Endothelial cell of umbilical vein (primary cell): Measurements from ENCODE around the gene ALKBH5. TPM values are rescaled to one million over a fixed set of nuclear protein-coding genes. Genes with fewer than 3 reads are reported as not detected.

Experiments
- BruUV-seq: library from RNA; stranded (reverse); fragments of 400-500 nt; replicated peaks from 2 replicates; lab custom pipeline; 2021; lab: Mats Ljungman, UMichigan
- CTCF ChIA-PET: fragments of 300-600, 350-600 bp; sonication (Branson Sonifier 250); formaldehyde crosslinking; loops from one replicate; lab custom pipeline; 2021; ENCODE audit warnings: antibody characterized with exemption, inconsistent platforms; lab: Charles Lee
- POLR2A ChIA-PET: fragments of 300-600, 350-600 bp; sonication (Branson Sonifier 250); formaldehyde crosslinking; loops from one replicate; lab custom pipeline; 2021; ENCODE audit warnings: antibody characterized with exemption, inconsistent platforms; lab: Charles Lee
- DNase-seq: peaks from one replicate; pipeline ENCODE4 v3.0.0-alpha.2; 2011; ENCODE audit warnings: low read depth, low spot score
- FAIRE-seq: peaks from 2 replicates; lab custom pipeline; 2011; peaks lifted over from hg19 to GRCh38; lab: Jason Lieb, UNC
- H2AFZ ChIP-seq: 2 replicates; pipeline ENCODE4 v1.6.0; 2012; ENCODE audit warnings: low read depth, low read length, control low read depth, inconsistent platforms
- H3K27ac ChIP-seq: 2 replicates; pipeline ENCODE4 v1.5.1; 2011; ENCODE audit warnings: low read depth, mild to moderate bottlenecking, control low read depth, low read length, moderate library complexity; ENCODE audit not compliant: insufficient read depth
- H3K27me3 ChIP-seq, 2 experiments: 2 replicates each; pipeline versions ENCODE4 v1.6.0 to v1.6.1; 2011; ENCODE audit warnings: low read length in 2 of 2, mixed read lengths in 1 of 2; ENCODE audit not compliant: control insufficient read depth in 2 of 2, insufficient read depth in 2 of 2
- H3K36me3 ChIP-seq, 2 experiments: 2 replicates in 1 of 2; 3 replicates in 1 of 2; pipeline ENCODE4 v1.5.1; 2011; ENCODE audit warnings: low read length in 2 of 2, mild to moderate bottlenecking in 1 of 2, moderate library complexity in 1 of 2; ENCODE audit not compliant: control insufficient read depth in 2 of 2, insufficient read depth in 2 of 2; ENCODE audit errors: extremely low read depth in 1 of 2
- H3K4me1 ChIP-seq: 3 replicates; pipeline ENCODE4 v1.5.1; 2011; ENCODE audit warnings: mild to moderate bottlenecking, low read length; ENCODE audit not compliant: control insufficient read depth, insufficient read depth; ENCODE audit errors: extremely low read depth
- H3K4me2 ChIP-seq: 2 replicates; pipeline ENCODE4 v1.6.1; 2011; ENCODE audit warnings: low read length, control low read depth, mixed read lengths; ENCODE audit not compliant: insufficient read depth
- H3K4me3 ChIP-seq, 3 experiments: fragments of 200-600 bp in 1 of 3; sonication (generic), shearing (Covaris generic) in 1 of 3; replicated peaks in 1 of 3; 2 replicates each; pipeline ENCODE4 v1.5.1; 2011 to 2016; ENCODE audit warnings: control low read depth in 3 of 3, low read length in 3 of 3, mild to moderate bottlenecking in 2 of 3, inconsistent platforms in 1 of 3, low read depth in 1 of 3, moderate library complexity in 1 of 3; ENCODE audit not compliant: insufficient read depth in 1 of 3
- H3K79me2 ChIP-seq: 2 replicates; pipeline ENCODE4 v1.6.0; 2012; ENCODE audit warnings: low read length, inconsistent platforms; ENCODE audit not compliant: control insufficient read depth, insufficient read depth
- H3K9ac ChIP-seq: replicated peaks from 2 replicates; pipeline ENCODE3; 2011; ENCODE audit warnings: low read length, control low read depth; ENCODE audit not compliant: insufficient read depth; ENCODE audit errors: extremely low read depth
- H3K9me1 ChIP-seq: replicated peaks from 3 replicates; pipeline ENCODE4 v1.6.0; 2011; ENCODE audit warnings: mild to moderate bottlenecking, low read length; ENCODE audit not compliant: control insufficient read depth, insufficient read depth; ENCODE audit errors: extremely low read depth
- H3K9me3 ChIP-seq: replicated peaks from 2 replicates; pipeline ENCODE4 v1.5.1; 2012; ENCODE audit warnings: low read length, inconsistent platforms; ENCODE audit not compliant: control insufficient read depth, insufficient read depth
- H4K20me1 ChIP-seq: replicated peaks from 2 replicates; pipeline ENCODE3; 2011; ENCODE audit warnings: mild to moderate bottlenecking, low read length; ENCODE audit not compliant: control insufficient read depth, insufficient read depth; ENCODE audit errors: extremely low read depth
- CTCF ChIP-seq, 2 donors: IDR thresholded peaks; 1 replicate in 1 of 2; 2 replicates in 1 of 2; pipeline ENCODE4 v1.5.1; 2011; ENCODE audit warnings: low read length in 2 of 2, mild to moderate bottlenecking in 2 of 2, moderate library complexity in 2 of 2, control low read depth in 1 of 2, inconsistent platforms in 1 of 2, low read depth in 1 of 2; ENCODE audit not compliant: insufficient read depth in 1 of 2; ENCODE audit errors: extremely low read depth in 1 of 2
- EZH2 ChIP-seq: IDR thresholded peaks from 2 replicates; pipeline ENCODE4 v1.6.1; 2012; ENCODE audit warnings: borderline replicate concordance, low read depth, mild to moderate bottlenecking, moderate library complexity, low read length, inconsistent platforms; ENCODE audit not compliant: severe bottlenecking
- FOS ChIP-seq: IDR thresholded peaks from 2 replicates; pipeline ENCODE4 v1.6.1; 2011; ENCODE audit warnings: mild to moderate bottlenecking, low read length, moderate library complexity, borderline replicate concordance; ENCODE audit not compliant: insufficient read depth
- GATA2 ChIP-seq: IDR thresholded peaks from 2 replicates; pipeline ENCODE4 v1.7.0; 2011; ENCODE audit warnings: low read depth, mild to moderate bottlenecking, moderate library complexity, mixed read lengths, low read length; ENCODE audit not compliant: insufficient read length, insufficient read depth
- JUN ChIP-seq: IDR thresholded peaks from 2 replicates; pipeline ENCODE4 v1.6.1; 2011; ENCODE audit warnings: borderline replicate concordance, low read depth; ENCODE audit not compliant: insufficient read length, insufficient read depth
- MYC ChIP-seq: IDR thresholded peaks from one replicate; pipeline ENCODE4 v1.6.1; 2011; ENCODE audit warnings: mild to moderate bottlenecking, low read depth, low read length
- POLR2A ChIP-seq: IDR thresholded peaks from 2 replicates; pipeline ENCODE4 v1.6.1; 2012; ENCODE audit warnings: low read depth, mild to moderate bottlenecking, control low read depth, low read length
- POLR2AphosphoS5 ChIP-seq: IDR thresholded peaks from 2 replicates; pipeline ENCODE4 v1.6.1; 2012; ENCODE audit warnings: low read depth, mild to moderate bottlenecking, control low read depth, low read length, moderate library complexity; ENCODE audit not compliant: insufficient read depth
- dilution Hi-C: fragments of 300-500 bp; cut with MboI; formaldehyde crosslinking; loops from one replicate; pipeline ENCODE4 v1.15.0; 2019; ENCODE audit warnings: low sequenced_read_pairs; ENCODE audit not compliant: extremely low pct_ligation_motif_present
- intact Hi-C: fragments of 100-400 bp; cut with micrococcal nuclease; formaldehyde crosslinking; loops from one replicate; pipeline ENCODE4 v1.10.0; 2022
- polyA plus RNA-seq, 4 experiments: library from polyadenylated mRNA; depleted of rRNA in 3 of 4; stranded (reverse) in 3 of 4; unstranded in 1 of 4; fragments of >200 nt; gene quantifications; 2 replicates each; pipeline versions ENCODE4 v1.2.1 to v1.2.3, GENCODE V29; 2011 to 2012; ENCODE audit warnings: missing spikeins in 1 of 4
- total RNA-seq: library from RNA; stranded (reverse); gene quantifications from 2 replicates; pipeline ENCODE4 v1.2.3, GENCODE V29; 2021
- TF ChIP-seq, protein P1 (sequence below): IDR thresholded peaks from 2 replicates; pipeline ENCODE4 v1.6.1; 2011; ENCODE audit not compliant: insufficient read depth, insufficient read length

ALKBH5 gene
- total and polyA plus RNA-seq, 2 donors (not counting 3 experiments of a cell fraction or from before 2014, with no cell fraction given), result 55.3 to 71.0 TPM

DNA sequence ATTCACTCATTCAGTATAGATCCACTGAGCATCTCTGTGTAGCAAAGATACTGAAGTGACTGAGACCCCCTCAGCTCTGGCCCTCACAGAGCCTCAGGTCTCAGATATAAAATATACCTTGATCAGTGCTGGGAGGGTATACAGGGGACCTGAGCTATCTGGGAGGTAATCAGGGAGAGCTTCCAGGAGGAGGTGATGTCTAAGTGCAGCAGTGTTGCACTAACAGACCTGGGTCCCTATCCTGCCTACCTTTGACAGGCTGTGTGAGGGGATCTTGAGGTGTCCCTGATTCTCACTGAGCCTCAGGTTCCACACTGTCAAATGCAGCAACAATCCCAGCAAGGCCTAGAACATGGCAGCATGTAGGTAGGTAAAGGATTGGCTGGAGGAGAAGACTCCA, 6.5 kb upstream of the ALKBH5 start:
- FAIRE-seq, result no peak
- no peaks in the 10 kb centered on the region for H3K27me3 ChIP-seq
- POLR2A ChIA-PET, result no interaction called here

More for the DNA sequence above, 6.5 kb upstream of the ALKBH5 start:
- no peak for TF ChIP-seq POLR2A
- TF ChIP-seq, protein P1, sequence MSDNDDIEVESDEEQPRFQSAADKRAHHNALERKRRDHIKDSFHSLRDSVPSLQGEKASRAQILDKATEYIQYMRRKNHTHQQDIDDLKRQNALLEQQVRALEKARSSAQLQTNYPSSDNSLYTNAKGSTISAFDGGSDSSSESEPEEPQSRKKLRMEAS, result no peak
- no peak for TF ChIP-seq JUN
- TF ChIP-seq MYC, result no peak
- TF ChIP-seq CTCF (IDR thresholded peaks at IDR 0.05; ENCODE audit: extremely low read depth in 1 of 2, insufficient read depth in 1 of 2, low read depth in 1 of 2, low read length in 2 of 2), result no peak
- TF ChIP-seq FOS, result no peak
- TF ChIP-seq GATA2, result no peak
- TF ChIP-seq EZH2, result no peak
- no peak for TF ChIP-seq POLR2AphosphoS5
- BruUV-seq, result no TSS peak
- no peaks in the 10 kb centered on the region for H3K9me3 ChIP-seq
- no peak overlapping the region for H3K4me3 ChIP-seq
- H3K9me1 ChIP-seq, result no peaks in the 10 kb centered on the region
- no peak overlapping the region for H2AFZ ChIP-seq
- intact Hi-C loops, result no loop called here
- H3K9ac ChIP-seq, result no peak overlapping the region
- H4K20me1 ChIP-seq, result no peaks in the 10 kb centered on the region
- H3K4me2 ChIP-seq, result no peak overlapping the region
- CTCF ChIA-PET, result no interaction called here
- dilution Hi-C loops, result no loop called here
- DNase-seq, result no peak
- H3K27ac ChIP-seq, result no peak overlapping the region
- H3K36me3 ChIP-seq, result no peaks in the 10 kb centered on the region
- peaks cover 1% of the 10 kb centered on the region for H3K4me1 ChIP-seq
- H3K79me2 ChIP-seq, result no peaks in the 10 kb centered on the region
